GM12878 (cell line): Measurements from ENCODE around the gene HPD. TPM values are rescaled to one million over a fixed set of nuclear protein-coding genes. Genes with fewer than 3 reads are reported as not detected.
A peak's percentile ranks its signal among the peaks of the same experiment; 100 is the strongest.

ENCODE experiments used
- BCLAF1 ChIP-seq: fragments of 450-650 bp; IDR thresholded peaks from 2 replicates; pipeline ENCODE4 v1.6.1; 2017; ENCODE audit warnings: antibody characterized with exemption, mild to moderate bottlenecking, moderate library complexity
- CBX5 ChIP-seq: sonication (generic); IDR thresholded peaks from 2 replicates; pipeline ENCODE4 v1.6.1; 2016; ENCODE audit warnings: low read depth, moderate library complexity, mild to moderate bottlenecking, inconsistent platforms
- CHD1 ChIP-seq: IDR thresholded peaks from 2 replicates; pipeline ENCODE4 v1.6.1; 2012; ENCODE audit warnings: low read depth, low read length, improper control_type of control experiment
- FOXM1 ChIP-seq: IDR thresholded peaks from 2 replicates; pipeline ENCODE4 v1.6.1; 2012; ENCODE audit warnings: low read depth, mild to moderate bottlenecking, inconsistent platforms, low read length, moderate library complexity
- IKZF2 ChIP-seq, 2 experiments: fragments of 450-650 bp; IDR thresholded peaks; 2 replicates each; pipeline ENCODE4 v1.6.1; 2017; ENCODE audit warnings: mild to moderate bottlenecking in 2 of 2, moderate library complexity in 2 of 2
- MEF2B ChIP-seq: fragments of 450-650 bp; IDR thresholded peaks from 2 replicates; pipeline ENCODE4 v1.6.1; 2018; ENCODE audit warnings: mild to moderate bottlenecking, moderate library complexity; ENCODE audit not compliant: partially characterized antibody, poor library complexity, severe bottlenecking
- PBX3 ChIP-seq: IDR thresholded peaks from 2 replicates; pipeline ENCODE4 v1.6.1; 2011; ENCODE audit warnings: mild to moderate bottlenecking, low read depth, low read length, moderate library complexity; ENCODE audit not compliant: insufficient replicate concordance
- polyA plus RNA-seq, 11 experiments: library from polyadenylated mRNA; depleted of rRNA in 4 of 11; unstranded in 6 of 11; stranded (reverse) in 5 of 11; fragments of >200 nt; fragmentation: Nextera tagmentation in 4 of 11; fragmentation: Illumina TruSeq in 1 of 11; extraction: Ambion mirVana in 4 of 11; extraction: Trizol in 1 of 11; gene quantifications; 1 replicate in 1 of 11; 2 replicates in 10 of 11; pipeline versions ENCODE4 v1.2.1 to v1.2.3, GENCODE V29; 2011 to 2016; ENCODE audit warnings: inconsistent platforms in 2 of 11, missing spikeins in 2 of 11, low read depth in 1 of 11
- total RNA-seq, 4 experiments: library from RNA; depleted of rRNA in 3 of 4; stranded (reverse); fragments of >200 nt in 3 of 4; fragmentation: Illumina TruSeq in 1 of 4; extraction: Trizol in 1 of 4; gene quantifications; 2 replicates each; pipeline versions ENCODE4 v1.2.1 to v1.2.3, GENCODE V29; 2013 to 2021

HPD gene
- total and polyA plus RNA-seq, 10 of the 15 experiments (the other 5 are each of a cell fraction or from before 2014, with no cell fraction given), result 0.04 to 0.69 (median 0.28) TPM; not detected in 7

- TF ChIP-seq MEF2B, result peak; percentile 29
- peak; percentile 5; the same call in 1 of the 2 replicates for TF ChIP-seq BCLAF1
- TF ChIP-seq CHD1, result peak; percentile 91; the same call in 1 of the 2 replicates
- TF ChIP-seq FOXM1, result no peak
- no peak for TF ChIP-seq PBX3
- no peak for TF ChIP-seq CBX5
- TF ChIP-seq IKZF2 (IDR thresholded peaks at IDR 0.05), result peak in 1 of 2 experiments; percentile 10; a peak in 2 of 4 replicates
These were observed 56.2 kb downstream of the HPD start (continued) for GRCh38 chr12:121802485-121802842.
